Measurements from ENCODE around the gene NHSL2. TPM values are rescaled to one million over a fixed set of nuclear protein-coding genes. Genes with fewer than 3 reads are reported as not detected.

NHSL2 gene
- total RNA-seq, 2 donors from 2014 or later: 6.9 to 11.2 TPM

GRCh38 chrX:71945237-71945805, 34.7 kb downstream of the NHSL2 start:
- H3K4me3 Mint-ChIP-seq: no peak overlapping the region
- DNase-seq: no peak
- 94% methylated on average over 8 of the region's 8 CpGs; no CpG with 5 or more reads in 1 of the 2 experiments for WGBS, 2 experiments (ENCODE audit: insufficient coverage in 1 of 2, insufficient read length in 1 of 2)

GRCh38 chrX:71949363-71949762, 38.7 kb downstream of the NHSL2 start:
- H3K4me3 ChIP-seq (ENCODE audit: low read length): no peak overlapping the region
- TF ChIP-seq CTCF (conservative IDR thresholded peaks at IDR 0.05): no peak
- Mint-ChIP-seq H3K4me3 (no peak overlapping the region), H3K27ac (peak overlapping the region; percentile 68), H3K27me3 (ENCODE audit: insufficient read depth) (no peaks in the 10 kb centered on the region), H3K36me3 (ENCODE audit: low read depth) (no peaks in the 10 kb centered on the region), H3K9me3 (peaks cover 57% of the 10 kb centered on the region), H3K4me1 (peaks cover 20% of the 10 kb centered on the region)
- no peaks in the 10 kb centered on the region for H3K27me3 ChIP-seq (ENCODE audit: control insufficient read depth, insufficient read depth, low read length, poor library complexity, severe bottlenecking)
- no peak overlapping the region for H3K9ac ChIP-seq (ENCODE audit: extremely low read depth, low read length, poor library complexity, severe bottlenecking)
- H3K27ac ChIP-seq (ENCODE audit: low read depth, low read length): no peak overlapping the region
- WGBS, 2 experiments (ENCODE audit: insufficient coverage in 1 of 2, insufficient read length in 1 of 2): 80% methylated on average over 6 of the region's 8 CpGs; no CpG with 5 or more reads in 1 of the 2 experiments
- DNase-seq: no peak
- H3K9me3 ChIP-seq (ENCODE audit: control insufficient read depth, low read length): no peaks in the 10 kb centered on the region
- no peaks in the 10 kb centered on the region for H3K4me1 ChIP-seq (ENCODE audit: control insufficient read depth, insufficient read depth, low read length)
- H3K36me3 ChIP-seq (ENCODE audit: control insufficient read depth, insufficient read depth, low read length): no peaks in the 10 kb centered on the region

More at GRCh38 chrX:71945237-71945805, 34.7 kb downstream of the NHSL2 start:
- no peak overlapping the region for H3K9ac ChIP-seq (ENCODE audit: extremely low read depth, low read length, poor library complexity, severe bottlenecking)
- H3K9me3 Mint-ChIP-seq: peaks cover 47% of the 10 kb centered on the region
- H3K4me1 Mint-ChIP-seq: peaks cover 12% of the 10 kb centered on the region
- H3K36me3 Mint-ChIP-seq (ENCODE audit: low read depth): no peaks in the 10 kb centered on the region
- no peaks in the 10 kb centered on the region for H3K4me1 ChIP-seq (ENCODE audit: control insufficient read depth, insufficient read depth, low read length)
- H3K9me3 ChIP-seq (ENCODE audit: control insufficient read depth, low read length): no peaks in the 10 kb centered on the region
- no peak overlapping the region for H3K27ac Mint-ChIP-seq
- H3K4me3 ChIP-seq (ENCODE audit: low read length): no peak overlapping the region
- no peaks in the 10 kb centered on the region for H3K36me3 ChIP-seq (ENCODE audit: control insufficient read depth, insufficient read depth, low read length)
- no peak overlapping the region for H3K27ac ChIP-seq (ENCODE audit: low read depth, low read length)
- TF ChIP-seq CTCF (conservative IDR thresholded peaks at IDR 0.05): no peak
- H3K27me3 ChIP-seq (ENCODE audit: control insufficient read depth, insufficient read depth, low read length, poor library complexity, severe bottlenecking): no peaks in the 10 kb centered on the region
- no peaks in the 10 kb centered on the region for H3K27me3 Mint-ChIP-seq (ENCODE audit: insufficient read depth)

- Mint-ChIP-seq H3K4me1 (peaks cover 20% of the 10 kb centered on the region), H3K27ac (no peak overlapping the region), H3K36me3 (ENCODE audit: low read depth) (no peaks in the 10 kb centered on the region), H3K27me3 (ENCODE audit: insufficient read depth) (no peaks in the 10 kb centered on the region), H3K9me3 (peaks cover 57% of the 10 kb centered on the region), H3K4me3 (no peak overlapping the region)
- no peak overlapping the region for H3K27ac ChIP-seq (ENCODE audit: low read depth, low read length)
- H3K4me1 ChIP-seq (ENCODE audit: control insufficient read depth, insufficient read depth, low read length): no peaks in the 10 kb centered on the region
- no peaks in the 10 kb centered on the region for H3K27me3 ChIP-seq (ENCODE audit: control insufficient read depth, insufficient read depth, low read length, poor library complexity, severe bottlenecking)
- 80 to 93% methylated on average over 3 to 10 of the region's 10 CpGs for WGBS, 2 experiments (ENCODE audit: insufficient coverage in 1 of 2, insufficient read length in 1 of 2)
- H3K9ac ChIP-seq (ENCODE audit: extremely low read depth, low read length, poor library complexity, severe bottlenecking): no peak overlapping the region
- no peaks in the 10 kb centered on the region for H3K9me3 ChIP-seq (ENCODE audit: control insufficient read depth, low read length)
- no peaks in the 10 kb centered on the region for H3K36me3 ChIP-seq (ENCODE audit: control insufficient read depth, insufficient read depth, low read length)
- no peak overlapping the region for H3K4me3 ChIP-seq (ENCODE audit: low read length)
- no peak for DNase-seq
- TF ChIP-seq CTCF (conservative IDR thresholded peaks at IDR 0.05): no peak
These were observed 39.3 kb downstream of the NHSL2 start for GRCh38 chrX:71949844-71950445.

All from endodermal cell (in vitro differentiated cells).